GM12801 (cell line): ENCODE results near the gene ACP4.

ENCODE experiments used
- CTCF ChIP-seq: IDR thresholded peaks from one replicate; pipeline ENCODE4 v1.5.1; 2011; ENCODE audit warnings: control low read depth; ENCODE audit not compliant: insufficient read length; ENCODE audit errors: extremely low read depth

The ACP4 gene

DNA sequence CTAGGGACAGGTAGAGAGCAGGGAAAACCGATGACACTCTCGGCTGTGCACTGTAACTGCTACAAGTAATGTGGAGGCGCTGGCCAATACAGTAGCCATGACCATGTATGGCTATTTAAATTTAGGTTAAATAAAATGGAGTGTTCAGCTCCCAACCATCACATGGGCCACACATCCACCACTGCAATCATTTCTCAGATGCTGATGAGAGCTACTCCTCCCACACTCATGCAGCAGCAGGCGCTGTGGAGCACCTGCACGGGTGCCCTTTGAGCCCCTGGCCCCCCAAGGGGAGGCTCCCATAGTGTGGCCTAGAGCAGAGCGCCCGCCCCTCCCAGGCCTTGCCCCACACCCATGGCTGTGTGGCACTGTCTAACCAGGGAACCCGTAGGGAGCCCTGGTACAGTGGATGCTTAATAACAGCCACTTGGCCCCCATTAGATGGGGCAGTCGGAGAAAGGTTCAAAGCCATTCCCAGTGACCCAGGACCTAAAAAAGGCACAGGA is 6.0 kb downstream of the ACP4 start:
- TF ChIP-seq CTCF, result no peak

DNA sequence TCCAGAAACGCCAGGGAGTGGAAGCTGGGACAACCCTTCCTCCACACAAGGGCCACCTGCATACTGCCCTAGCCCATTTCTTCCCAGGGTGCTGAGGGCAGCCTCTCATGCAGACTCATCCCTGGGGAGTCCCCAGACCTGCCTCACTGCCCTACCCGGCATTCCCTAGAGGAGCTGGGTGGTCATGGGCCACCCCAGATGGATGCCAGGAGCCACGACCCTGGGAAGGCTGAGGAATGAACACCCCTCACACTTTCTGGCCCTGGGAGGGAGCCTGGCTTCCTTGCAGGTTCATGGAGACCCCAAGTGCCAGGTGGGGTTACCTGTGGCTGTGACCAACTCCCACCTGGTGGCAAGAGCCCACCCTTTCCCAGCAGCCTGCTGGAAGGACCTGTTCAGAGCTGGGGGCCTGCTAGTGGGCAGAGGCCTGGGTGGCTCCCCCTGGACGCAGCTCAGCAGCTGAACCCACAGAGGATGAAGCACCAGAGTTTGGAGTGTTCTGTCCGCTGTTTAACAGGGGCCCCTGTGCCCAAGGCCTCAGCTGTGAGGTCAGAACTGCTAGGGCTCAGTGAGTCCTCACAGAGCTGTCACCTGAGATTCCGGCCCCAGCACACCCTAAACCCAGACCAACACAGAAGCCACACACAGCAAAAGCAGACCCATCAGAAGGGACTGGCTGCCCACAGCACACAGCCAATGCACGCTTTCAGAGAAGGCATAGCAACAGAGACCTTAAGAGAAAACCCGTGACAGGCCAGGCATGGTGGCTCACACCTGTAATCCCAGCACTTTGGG is 6.6 kb downstream of the ACP4 start:
- TF ChIP-seq CTCF, result no peak

DNA sequence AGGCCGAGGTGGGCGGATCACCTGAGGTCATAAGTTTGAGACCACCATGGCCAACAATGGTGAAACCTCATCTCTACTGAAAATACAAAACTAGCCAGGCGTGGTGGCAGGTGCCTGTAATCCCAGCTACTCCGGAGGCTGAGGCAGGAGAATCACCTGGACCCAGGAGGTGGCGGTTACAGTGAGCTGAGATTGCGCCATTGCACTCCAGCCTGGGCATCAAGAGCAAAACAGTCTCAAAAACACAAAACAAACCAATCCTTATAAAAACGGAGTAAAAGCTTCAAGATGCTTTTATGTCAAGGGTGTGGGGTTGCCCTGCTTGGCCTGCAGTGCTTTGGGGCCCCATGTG is 7.2 kb downstream of the ACP4 start:
- no peak for TF ChIP-seq CTCF

DNA sequence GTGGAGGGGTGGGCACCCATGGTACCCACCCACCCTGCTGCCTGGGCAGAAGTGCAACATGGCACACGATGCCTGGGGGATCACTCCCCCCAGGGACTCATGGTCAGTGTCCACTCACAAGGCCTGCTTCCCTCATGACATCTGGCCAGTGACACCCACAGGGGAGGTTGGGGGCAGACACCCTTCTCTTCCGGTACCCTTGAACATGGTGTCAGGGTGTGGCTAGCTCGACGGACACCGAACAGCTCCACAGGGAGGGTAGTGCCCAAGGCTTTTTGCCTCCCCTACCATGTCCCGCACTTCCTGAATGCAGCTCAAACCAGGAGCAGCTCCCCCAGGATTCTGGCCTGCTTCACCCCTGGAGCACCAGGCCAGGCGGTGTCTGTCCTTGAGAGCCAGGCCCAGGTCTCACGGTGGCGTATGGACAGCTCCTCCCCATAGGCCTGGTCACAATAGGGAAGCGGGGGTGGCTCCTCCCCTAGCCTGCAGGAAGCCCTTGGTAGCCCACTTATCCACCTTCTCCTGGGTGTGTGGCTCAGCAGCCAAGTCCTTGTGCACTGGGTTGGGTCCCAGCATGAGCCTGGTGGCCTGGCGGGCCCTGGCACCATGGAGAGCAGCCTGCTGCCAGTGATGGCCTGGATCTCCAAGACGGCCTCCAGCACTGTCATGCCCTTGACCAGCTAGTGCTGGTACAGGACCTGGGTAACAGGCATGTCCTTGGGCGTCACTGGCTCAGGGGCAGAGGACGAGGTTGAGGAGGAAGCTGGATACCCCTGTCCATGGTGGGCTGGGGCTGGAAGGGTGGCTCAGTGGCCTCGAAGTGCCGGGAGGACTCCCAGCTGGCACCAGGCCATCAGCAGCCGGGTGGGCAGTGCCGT is 7.8 kb downstream of the ACP4 start:
- no peak for TF ChIP-seq CTCF

DNA sequence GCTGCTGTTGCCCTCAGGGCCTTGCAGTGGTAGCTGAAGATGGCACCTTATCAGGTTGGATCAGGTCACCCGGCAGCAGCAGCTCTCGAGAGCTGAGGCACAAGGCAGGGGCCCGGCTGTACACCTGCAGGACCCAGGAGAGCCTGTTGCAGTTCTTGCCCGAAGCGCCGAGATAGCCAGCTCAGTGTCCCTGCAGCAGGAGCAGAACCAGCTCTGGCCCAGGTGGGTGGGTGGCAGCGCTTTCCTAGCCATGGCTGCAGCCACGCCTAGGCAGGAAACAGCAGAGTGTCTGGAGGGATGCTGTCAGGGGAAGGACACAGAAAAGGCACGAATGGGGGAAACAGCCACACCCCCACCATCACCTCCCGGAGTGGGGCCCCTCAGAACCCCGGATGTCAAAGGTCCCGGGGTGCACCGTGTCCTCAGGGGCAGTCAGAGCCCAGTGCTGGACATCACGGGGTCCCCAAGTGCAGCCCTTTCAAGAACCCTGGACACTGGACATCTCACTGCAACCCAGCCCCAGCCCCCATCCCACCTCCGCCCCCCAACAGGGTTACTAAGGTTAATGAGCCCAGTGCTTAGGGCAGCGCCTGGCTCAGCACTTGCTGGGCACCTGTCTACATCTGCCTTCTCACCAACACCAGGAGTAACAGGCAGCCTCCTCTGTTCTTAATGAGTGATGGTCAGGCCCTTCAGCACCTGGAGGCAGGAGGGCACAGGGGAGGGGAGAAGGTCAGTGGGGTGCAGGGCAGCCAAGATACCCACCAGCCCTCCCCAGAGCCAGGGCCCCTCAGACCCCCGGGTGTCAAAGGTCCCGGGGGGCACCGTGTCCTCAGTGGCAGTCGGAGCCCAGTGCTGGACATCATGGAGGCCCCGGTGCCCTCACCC is 8.7 kb downstream of the ACP4 start:
- TF ChIP-seq CTCF, result no peak

DNA sequence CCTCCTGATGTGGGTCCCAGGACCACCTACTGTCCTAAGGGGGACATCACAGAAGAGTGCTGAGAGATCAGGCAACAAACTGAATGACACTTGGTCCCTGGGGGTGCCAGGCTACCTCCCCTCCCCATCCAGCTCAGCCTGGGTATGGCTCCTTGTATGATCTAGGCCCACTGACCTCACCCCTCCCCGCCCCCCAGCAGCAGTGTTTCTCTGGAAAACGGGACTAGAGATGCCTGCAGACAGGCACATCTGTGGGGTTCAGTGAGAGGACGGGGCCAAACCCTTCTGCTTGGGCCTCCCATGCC is 9.3 kb downstream of the ACP4 start:
- TF ChIP-seq CTCF, result no peak

DNA sequence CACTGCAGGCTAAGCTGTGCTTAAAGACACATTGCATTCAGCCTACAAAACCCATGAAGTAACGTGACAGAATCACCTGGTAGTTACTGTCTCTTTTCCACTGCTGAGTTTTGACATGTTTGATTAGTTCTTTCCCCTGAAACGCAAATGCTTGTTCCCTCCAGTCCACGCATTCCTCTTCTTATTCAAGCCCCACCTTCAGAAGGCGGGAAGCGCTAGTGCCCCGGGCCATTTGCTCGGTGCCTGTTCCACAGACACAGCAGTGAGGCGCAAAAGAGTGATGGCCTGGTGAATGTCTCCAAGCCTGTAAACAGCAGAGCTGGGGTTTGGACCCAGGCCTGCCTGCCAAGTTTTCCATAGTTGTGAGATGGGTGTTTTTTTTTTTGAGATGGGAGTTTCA is 10.9 kb downstream of the ACP4 start:
- no peak for TF ChIP-seq CTCF
